ENCODE data around the gene LBHD2. TPM values are rescaled to one million over a fixed set of nuclear protein-coding genes. Genes with fewer than 3 reads are reported as not detected.

The LBHD2 gene
- total and polyA plus RNA-seq, 2 experiments from 2014 or later: not detected

- DNase-seq (ENCODE audit: low spot score): no peak
- TF ChIP-seq CTCF (conservative IDR thresholded peaks at IDR 0.05; ENCODE audit: low read depth in 2 of 2): peak in 1 of 2 experiments; percentile 34; a peak in 1 of 4 replicates
- TF ChIP-seq EZH2 (IDR thresholded peaks at IDR 0.05; ENCODE audit: low read depth, unreplicated experiment): no peak
- Histone ChIP-seq H2AFZ (no peak overlapping the region), H3K27ac (ENCODE audit: low read depth) (no peak overlapping the region), H3K4me3 (no peak overlapping the region), H3K79me2 (replicated peaks; ENCODE audit: insufficient read depth) (no peaks in the 10 kb centered on the region), H3K4me2 (no peak overlapping the region), H3K4me1 (ENCODE audit: insufficient read depth) (peaks cover 16% of the 10 kb centered on the region), H4K20me1 (replicated peaks; ENCODE audit: insufficient read depth) (0 out of 2 replicates have a peak, but pooled peaks cover 3% of the 10 kb centered on the region), H3K27me3 (ENCODE audit: insufficient read depth) (peaks cover 64% of the 10 kb centered on the region), H3F3A (replicated peaks; ENCODE audit: low read depth) (0 out of 2 replicates have a peak, but pooled peaks cover 5% of the 10 kb centered on the region), H3K36me3 (ENCODE audit: insufficient read depth) (no peaks in the 10 kb centered on the region), H3K9me2 (ENCODE audit: insufficient read depth) (no peaks in the 10 kb centered on the region)
- peaks cover 22% of the 10 kb centered on the region for H3K4me1 Mint-ChIP-seq
- no peaks in the 10 kb centered on the region; the same call in 2 of the 3 replicates for H3K9me3 Mint-ChIP-seq
- H3K36me3 Mint-ChIP-seq (ENCODE audit: low read depth): no peaks in the 10 kb centered on the region; the same call in 2 of the 3 replicates
- peaks cover 73% of the 10 kb centered on the region for H3K27me3 Mint-ChIP-seq (ENCODE audit: insufficient read depth, low read depth, poor library complexity)
- ATAC-seq: no peak
- no peak overlapping the region for H3K4me3 Mint-ChIP-seq
- no peak overlapping the region for H3K27ac Mint-ChIP-seq
Observed at GRCh38 chr14:103105580-103106150, 21.7 kb downstream of the LBHD2 start.

GRCh38 chr14:103107455-103107854 lies 23.4 kb downstream of the LBHD2 start:
- Mint-ChIP-seq H3K36me3 (ENCODE audit: low read depth) (no peaks in the 10 kb centered on the region; the same call in 2 of the 3 replicates), H3K4me3 (no peak overlapping the region), H3K27me3 (ENCODE audit: insufficient read depth, low read depth, poor library complexity) (peaks cover 66% of the 10 kb centered on the region), H3K4me1 (peaks cover 35% of the 10 kb centered on the region), H3K27ac (no peak overlapping the region), H3K9me3 (no peaks in the 10 kb centered on the region; the same call in 2 of the 3 replicates)
- Histone ChIP-seq H3K27me3 (ENCODE audit: insufficient read depth) (peaks cover 56% of the 10 kb centered on the region), H3K36me3 (ENCODE audit: insufficient read depth) (no peaks in the 10 kb centered on the region), H3K27ac (ENCODE audit: low read depth) (no peak overlapping the region), H3K4me3 (no peak overlapping the region), H3K9me2 (ENCODE audit: insufficient read depth) (no peaks in the 10 kb centered on the region), H2AFZ (no peak overlapping the region), H3F3A (replicated peaks; ENCODE audit: low read depth) (0 out of 2 replicates have a peak, but pooled peaks cover 5% of the 10 kb centered on the region), H3K4me1 (ENCODE audit: insufficient read depth) (peaks cover 24% of the 10 kb centered on the region), H3K79me2 (replicated peaks; ENCODE audit: insufficient read depth) (no peaks in the 10 kb centered on the region), H3K4me2 (no peak overlapping the region), H4K20me1 (replicated peaks; ENCODE audit: insufficient read depth) (0 out of 2 replicates have a peak, but pooled peaks cover 3% of the 10 kb centered on the region)
- DNase-seq (ENCODE audit: low spot score) (no peak), ATAC-seq (no peak)
- TF ChIP-seq ZNF114 (CRISPR knock-in tag; IDR thresholded peaks at IDR 0.05) (no peak), STAT1 (IDR thresholded peaks at IDR 0.05; ENCODE audit: unreplicated experiment) (no peak), EZH2 (IDR thresholded peaks at IDR 0.05; ENCODE audit: low read depth, unreplicated experiment) (no peak), CTCF (conservative IDR thresholded peaks at IDR 0.05; ENCODE audit: low read depth in 2 of 2) (no peak), EZH2phosphoT487 (IDR thresholded peaks at IDR 0.05; ENCODE audit: unreplicated experiment) (no peak), JUNB (IDR thresholded peaks at IDR 0.05; ENCODE audit: unreplicated experiment) (no peak), REST (IDR thresholded peaks at IDR 0.05; ENCODE audit: unreplicated experiment) (no peak), CREB1 (CRISPR knock-in tag; IDR thresholded peaks at IDR 0.05; ENCODE audit: low read depth) (no peak), ETS1 (IDR thresholded peaks at IDR 0.05) (no peak), ZNF331 (CRISPR knock-in tag; IDR thresholded peaks at IDR 0.05; ENCODE audit: low read depth) (no peak), NANOG (IDR thresholded peaks at IDR 0.05; ENCODE audit: borderline replicate concordance) (no peak), POLR2AphosphoS5 (IDR thresholded peaks at IDR 0.05; ENCODE audit: low read depth) (no peak)

Measured in GM23338 (cell line).